ENCODE results near the gene MAPK7.

Gene MAPK7

DNA sequence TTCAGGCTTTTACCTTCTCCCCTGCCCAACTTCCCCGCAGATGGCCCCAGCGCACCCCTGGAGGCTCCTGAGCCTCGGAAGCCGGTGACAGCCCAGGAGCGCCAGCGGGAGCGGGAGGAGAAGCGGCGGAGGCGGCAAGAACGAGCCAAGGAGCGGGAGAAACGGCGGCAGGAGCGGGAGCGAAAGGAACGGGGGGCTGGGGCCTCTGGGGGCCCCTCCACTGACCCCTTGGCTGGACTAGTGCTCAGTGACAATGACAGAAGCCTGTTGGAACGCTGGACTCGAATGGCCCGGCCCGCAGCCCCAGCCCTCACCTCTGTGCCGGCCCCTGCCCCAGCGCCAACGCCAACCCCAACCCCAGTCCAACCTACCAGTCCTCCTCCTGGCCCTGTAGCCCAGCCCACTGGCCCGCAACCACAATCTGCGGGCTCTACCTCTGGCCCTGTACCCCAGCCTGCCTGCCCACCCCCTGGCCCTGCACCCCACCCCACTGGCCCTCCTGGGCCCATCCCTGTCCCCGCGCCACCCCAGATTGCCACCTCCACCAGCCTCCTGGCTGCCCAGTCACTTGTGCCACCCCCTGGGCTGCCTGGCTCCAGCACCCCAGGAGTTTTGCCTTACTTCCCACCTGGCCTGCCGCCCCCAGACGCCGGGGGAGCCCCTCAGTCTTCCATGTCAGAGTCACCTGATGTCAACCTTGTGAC, 3.6 kb downstream of the MAPK7 start:
- no peak for DNase-seq

DNA sequence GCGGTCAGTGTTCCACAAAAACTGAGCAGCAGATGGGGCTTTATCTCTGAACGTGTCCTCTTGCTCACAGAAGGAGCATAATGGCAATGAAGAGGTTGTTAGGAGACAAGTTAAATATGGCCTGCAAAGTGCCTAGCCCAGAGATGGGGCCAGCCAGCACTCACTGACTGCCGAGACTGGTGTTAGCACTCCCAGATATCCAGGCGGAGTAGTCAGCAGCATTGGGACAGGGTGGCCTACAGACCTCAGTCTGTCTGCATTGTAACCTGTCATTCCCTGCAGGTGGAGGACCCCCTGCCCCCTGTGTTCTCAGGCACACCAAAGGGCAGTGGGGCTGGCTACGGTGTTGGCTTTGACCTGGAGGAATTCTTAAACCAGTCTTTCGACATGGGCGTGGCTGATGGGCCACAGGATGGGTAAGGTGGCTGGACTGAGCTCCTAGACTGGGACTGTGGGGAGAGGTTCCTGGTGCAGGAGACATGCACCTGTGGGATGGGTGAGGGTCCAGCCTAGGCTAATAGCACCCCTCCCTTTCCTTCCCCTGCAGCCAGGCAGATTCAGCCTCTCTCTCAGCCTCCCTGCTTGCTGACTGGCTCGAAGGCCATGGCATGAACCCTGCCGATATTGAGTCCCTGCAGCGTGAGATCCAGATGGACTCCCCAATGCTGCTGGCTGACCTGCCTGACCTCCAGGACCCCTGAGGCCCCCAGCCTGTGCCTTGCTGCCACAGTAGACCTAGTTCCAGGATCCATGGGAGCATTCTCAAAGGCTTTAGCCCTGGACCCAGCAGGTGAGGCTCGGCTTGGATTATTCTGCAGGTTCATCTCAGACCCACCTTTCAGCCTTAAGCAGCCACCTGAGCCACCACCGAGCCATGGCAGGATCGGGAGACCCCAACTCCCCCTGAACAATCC, 4.5 kb downstream of the MAPK7 start:
- no peak for DNase-seq

- DNase-seq: no peak
Measured at GRCh38 chr17:19383681-19384470, 5.6 kb downstream of the MAPK7 start.

DNA sequence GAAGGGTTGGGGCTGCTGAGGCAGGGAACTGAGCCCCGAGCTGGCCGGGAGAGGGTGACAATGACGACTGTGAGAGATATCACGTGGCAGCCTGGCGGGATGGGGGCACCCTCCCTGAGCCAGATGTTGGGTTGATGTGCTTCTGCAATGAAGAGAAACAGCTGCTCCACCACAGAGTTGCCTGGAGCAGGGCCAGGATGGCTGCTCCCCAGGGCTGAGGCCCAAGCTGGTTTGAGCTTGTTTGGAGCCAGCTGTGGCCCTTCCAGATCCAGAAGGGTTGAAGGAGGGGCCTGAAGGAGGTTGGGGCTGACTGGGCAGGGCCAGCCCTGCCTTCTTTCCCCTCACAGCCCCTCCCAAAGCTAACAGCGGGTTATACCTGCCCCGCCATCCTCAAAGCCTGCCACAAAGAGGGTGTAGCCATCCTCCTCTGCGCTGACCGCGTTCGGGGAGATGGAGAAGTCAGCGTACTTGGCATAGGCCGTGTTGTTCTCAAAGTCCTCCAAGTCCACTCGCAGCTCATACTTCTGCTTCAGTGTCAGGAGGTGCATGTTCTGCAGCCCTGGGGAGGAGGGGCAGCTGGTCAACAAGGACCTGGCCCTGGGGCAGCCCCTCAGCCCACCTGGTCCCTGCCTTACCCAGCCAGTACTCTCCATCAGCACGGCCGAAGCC, 6.6 kb downstream of the MAPK7 start:
- no peak for DNase-seq

- DNase-seq: no peak
Measured at GRCh38 chr17:19385521-19385983, 7.3 kb downstream of the MAPK7 start.

DNA sequence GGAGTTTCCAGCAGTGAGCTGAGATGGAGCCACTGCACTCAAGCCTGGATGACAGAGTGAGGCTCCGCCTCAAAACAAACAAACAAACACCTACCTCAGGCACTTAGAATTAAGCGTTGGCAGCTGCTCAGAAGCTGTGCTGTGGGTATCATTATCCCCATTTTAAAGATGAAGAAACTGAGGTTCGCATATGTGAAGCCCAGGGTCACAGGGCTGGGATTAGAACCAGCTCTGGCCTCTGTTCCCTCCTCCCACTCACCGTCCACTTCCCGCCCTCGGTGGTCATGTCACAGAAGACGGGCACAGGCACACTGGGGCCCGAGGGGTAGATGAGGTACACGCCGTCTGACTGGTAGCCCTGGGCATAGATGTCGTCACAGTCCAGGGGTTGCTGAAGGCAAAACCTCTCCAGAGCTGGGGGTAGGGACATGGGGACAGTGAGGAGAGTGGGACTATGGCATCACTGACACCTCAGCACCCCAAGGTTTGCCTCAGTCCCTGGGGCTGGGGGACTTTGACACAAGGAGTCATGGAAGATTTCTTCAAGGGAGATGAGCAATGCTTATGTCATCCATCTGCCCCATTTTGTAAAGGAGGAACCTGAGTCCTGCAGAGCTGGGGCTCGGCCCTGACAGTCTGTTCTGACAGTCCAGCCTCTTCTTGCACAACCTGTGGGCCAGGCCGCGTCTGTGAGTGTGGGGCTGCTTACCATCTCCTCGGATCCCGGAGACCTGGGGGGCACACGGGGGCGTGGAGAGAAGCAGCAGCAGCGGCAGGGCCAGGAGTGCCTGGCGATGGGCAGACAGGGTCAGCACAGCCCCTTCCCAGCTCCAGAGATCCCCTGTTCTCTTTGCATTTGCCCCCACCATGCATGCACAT, 8.0 kb downstream of the MAPK7 start:
- DNase-seq: no peak

DNA sequence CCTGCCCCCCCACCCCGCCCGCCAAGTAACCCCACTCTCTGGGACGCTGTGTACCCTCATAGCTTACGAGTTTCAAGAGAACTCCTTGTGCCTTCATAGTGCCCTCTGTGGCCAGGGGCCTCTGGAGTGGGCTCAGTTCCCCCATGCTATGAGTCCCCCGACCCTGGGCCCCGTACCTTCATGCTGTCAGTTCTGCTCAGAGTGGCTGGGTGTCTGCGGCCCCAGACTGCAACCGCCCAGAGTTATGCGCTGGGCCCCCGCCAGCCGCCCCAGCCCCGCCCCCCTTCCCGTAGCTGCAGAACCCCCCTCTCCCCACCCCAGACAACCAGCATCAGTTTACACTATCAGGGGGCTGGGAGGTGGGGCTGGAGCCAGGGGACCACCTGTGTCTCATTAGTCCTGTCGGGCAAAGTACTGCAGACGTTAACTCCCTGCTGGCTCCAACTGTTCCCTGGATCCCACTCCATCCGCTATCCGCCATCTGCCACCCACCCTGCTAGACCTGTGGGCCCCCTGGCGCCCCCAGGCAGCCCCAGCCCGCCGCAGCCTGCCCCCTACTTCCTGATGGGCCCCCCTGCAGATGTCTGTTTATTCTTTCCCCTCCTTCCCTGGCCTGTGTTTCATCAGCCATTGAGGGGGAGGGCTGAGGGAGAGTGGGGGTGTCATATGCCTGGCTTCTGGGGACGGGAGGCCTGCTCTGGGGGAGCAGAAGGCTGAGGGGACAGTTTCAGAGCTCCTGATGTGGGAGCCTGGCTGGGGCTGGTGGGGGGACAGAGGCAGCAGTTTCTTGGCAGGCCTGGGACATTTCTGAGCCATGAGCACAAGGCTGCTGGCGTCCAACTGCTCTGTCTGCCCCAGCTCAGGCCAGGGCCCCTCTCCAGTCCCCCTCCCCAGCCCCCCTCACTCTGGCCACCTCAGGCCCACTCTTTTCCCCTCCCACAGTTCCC, 8.9 kb downstream of the MAPK7 start, which contains the start of gene MFAP4:
TSS of gene MFAP4 (minus strand) at position 217 of the 947 bp plus-strand sequence. CDS start at position 182, 35 bp downstream.
- DNase-seq: no peak

DNA sequence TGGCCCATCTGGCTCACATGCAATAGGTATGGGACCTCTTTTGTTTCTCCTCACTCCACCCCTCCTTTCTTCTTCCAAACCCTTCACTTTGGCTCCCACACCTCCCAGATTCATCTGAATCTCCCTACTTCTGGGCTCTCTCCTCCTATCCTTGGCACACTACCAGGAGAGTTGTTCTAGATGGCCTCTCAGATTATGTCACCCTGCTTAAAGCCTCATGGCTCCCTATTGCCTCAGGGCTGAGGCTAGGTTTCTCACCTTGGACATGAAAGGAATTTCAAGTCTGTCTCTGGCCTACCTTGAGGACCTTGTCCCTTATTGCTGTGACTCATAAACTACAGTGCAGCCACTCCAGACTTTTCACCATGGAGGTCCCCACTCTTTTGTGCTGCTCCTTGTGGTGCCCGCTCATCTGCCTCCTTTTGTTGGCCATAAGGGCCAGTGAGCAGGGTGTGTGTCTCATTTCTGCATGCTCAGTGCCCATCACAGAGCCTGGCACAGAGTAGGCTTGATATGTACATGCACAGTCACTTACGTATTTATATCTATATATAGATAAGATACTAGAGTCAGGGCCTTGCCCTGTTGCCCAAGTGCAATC, 9.7 kb downstream of the MAPK7 start:
- DNase-seq: no peak

DNA sequence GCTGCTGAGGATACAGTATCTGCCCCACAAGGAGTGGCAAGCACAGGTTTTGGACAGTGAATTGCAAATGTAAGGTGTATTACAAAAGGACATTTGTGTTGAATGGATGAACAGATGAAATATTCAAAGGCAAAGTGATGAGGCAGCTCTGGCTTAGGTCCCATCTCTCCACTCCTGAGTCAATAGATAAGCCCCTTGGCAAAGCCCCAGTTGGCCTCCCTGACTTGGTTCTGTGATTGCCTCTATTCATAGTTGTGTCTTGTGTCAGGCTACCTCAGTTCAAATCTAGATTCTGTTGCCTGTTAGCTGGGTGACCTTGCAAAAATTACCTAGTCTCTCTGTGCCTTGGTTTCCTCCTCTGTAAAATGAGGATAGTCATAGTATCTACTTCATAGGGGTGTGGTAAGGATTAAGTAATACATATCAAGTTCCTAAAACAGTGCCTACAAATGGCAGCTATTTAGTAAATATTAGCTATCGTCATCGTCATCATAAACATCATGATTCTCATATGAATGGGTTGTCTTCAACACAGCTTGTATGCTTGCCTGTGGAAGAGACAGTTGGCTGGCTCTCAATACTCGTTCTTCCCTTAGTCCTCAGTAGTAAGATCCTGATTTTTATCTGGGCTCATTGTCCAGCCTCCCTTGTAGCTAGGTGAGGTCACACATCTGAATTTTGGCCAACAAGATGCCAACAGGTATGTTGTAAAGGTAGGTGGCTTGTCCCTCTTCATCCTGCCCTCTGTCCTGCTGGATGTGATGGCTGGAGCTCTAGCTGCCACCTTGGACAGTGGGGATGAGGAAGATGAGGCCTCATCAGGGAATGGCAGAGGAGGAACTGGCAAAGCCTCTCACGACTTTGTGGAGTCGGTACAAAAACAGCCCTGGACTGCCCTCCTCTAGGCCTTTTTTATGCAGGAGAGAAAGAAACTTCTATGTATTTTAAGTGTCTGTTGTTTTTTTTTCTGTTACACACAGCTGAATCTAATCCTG, 10.8 kb downstream of the MAPK7 start:
- DNase-seq: no peak

DNA sequence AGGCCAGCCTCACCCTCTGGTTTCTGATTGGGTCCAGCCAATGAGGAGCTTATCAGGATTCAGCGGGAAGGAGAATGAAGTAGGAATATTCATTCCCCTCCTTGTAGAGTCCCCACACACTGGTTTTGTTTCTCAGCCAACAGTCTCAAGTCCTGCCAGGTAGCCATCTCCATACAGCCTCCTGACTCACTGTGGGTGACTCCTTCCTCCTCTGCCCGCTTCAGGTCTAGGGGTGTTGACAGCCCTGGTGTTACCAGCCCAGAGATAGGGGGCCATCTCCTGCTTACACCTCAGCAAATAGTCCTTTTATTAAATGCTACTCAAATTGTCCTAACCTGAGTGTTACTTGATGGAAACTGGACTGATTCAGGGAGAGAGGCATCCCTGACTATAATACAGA, 12.7 kb downstream of the MAPK7 start:
- DNase-seq: no peak

DNA sequence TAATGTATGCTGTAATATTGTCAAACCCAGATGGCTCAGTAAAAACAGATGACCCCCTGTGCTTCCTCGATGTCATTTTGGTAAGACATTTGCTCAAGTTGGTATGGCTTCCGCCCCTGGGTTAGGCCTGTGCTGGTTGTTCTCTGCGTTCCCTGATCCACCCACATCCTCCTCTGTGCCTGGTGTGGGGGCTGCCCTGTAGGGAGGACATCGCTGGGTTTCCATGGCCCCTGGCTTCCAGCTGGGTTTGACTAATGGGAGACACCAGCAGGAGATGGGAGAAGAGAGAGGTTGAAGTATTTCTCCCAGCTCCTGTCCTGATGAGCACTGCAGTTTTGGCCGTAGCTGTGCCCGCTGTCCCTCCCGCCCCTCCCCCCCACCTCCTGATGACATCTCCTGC, 13.1 kb downstream of the MAPK7 start:
- DNase-seq: no peak

- DNase-seq: no peak
Measured at GRCh38 chr17:19392303-19392702, 14.0 kb downstream of the MAPK7 start.

DNA sequence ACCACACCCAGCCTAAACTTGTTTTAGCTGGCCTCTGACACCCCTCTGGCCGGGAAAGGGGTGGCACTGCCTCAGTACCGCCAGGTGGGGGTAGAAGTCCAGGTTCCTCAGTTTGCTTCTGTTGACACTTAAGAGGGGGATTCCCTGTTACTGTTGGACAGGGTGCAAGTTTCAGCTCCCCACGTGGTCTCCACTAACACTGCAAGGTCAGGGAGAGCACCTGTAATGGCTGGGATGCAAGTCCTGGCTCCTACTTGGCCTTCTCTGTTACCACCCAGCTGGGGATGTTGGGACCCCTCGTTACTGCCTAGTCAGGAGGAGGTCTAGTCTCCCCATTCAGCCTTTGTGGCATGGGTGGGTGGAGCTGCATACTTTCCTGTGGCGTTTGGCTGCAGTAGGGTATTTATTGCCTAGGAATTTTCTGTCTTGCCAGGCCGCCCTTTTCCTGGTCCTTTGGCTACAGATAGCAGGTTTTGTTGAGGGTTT, 19.3 kb downstream of the MAPK7 start:
- no peak for DNase-seq

DNA sequence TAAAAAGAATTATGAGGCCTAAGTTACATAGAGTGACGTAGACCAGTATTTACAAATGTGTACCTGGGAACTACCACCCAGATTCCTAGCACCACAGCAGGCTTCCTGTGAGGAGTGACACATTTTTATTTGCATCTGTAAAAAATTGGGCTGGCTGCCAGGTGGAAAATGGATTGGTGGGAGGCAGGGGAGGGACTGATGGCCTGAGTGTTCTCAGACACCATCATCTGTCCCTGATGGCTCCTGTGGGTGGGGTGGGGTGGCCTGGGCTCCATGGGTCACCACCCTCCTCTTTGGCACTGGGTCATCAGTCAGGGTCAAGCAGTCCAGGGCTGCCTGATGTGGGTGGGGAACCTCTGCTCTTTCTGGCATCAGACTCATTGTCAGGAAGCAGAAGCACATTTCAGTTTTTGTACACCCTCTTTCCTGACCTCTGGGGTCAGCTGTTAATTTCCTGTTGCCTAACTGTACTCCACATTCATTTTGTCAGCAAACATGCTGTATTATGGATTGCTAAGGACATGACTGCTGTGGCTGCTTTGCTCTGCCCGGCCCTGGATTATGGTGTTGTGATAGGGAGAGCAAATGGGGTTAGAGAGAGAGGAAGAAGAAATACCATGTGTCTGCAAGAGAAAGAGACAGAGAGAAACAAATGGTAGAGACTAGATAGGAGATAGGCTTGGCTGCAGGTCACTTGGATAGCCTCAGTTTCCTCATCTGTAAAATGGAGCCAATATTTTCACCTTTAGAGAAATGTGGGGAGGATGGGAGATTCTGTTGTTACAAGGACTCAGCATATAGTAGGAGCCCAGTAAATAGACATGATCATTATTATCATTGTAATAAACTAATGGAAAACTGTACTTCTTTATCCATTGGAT, 20.2 kb downstream of the MAPK7 start:
- DNase-seq: no peak

GRCh38 chr17:19399750-19400450, 21.6 kb downstream of the MAPK7 start:
- DNase-seq: no peak

DNA sequence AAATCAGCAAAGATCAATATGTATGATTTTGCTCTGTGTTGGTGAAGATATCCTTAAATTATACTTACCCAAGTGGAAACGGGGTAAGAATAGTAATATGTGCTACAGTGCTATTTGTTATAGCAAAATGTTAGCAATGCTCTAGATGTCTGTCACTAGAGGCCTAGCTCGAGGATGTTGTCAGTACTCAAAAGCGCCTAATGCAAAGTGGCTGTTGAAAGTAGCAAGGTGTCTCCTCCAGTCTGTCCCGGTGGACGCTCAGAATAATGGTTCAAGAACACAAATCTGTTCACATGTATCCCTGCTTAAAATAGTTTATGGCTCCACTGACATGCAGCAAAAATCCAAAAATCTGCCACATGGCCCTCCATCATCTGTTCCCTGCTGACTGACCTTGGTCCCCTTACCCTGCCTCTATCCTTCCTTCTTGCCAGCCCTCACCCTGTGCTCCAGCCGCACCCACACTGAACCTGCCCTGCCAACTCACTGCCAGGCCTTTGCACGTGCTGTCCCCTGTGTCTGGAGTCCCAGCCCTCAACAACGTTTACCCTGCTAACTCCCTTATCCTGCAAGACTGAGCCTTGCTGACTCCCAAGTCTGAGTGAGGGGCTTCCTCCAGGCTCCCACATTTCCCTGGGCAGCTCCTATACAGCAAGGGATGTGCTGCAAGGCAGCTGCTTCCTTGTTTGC, 23.2 kb downstream of the MAPK7 start:
- DNase-seq: no peak

Measured in activated CD4-positive, alpha-beta T cell treated with anti-CD3 and anti-CD28 coated beads, Interleukin-2, amount 50 U/mL, for 16 hours (primary cell).